Activated T-cell treated with anti-CD3 and anti-CD28 coated beads, Interleukin-2, amount 50 U/mL, for 4 hours (primary cell): ENCODE results near the gene LMNA. TPM values are rescaled to one million over a fixed set of nuclear protein-coding genes. Genes with fewer than 3 reads are reported as not detected.
"Not testable (repeated sequence)": the region's sequence is repeated elsewhere in the genome, so short reads cannot be mapped to it uniquely, and the experiment has no call there.

Experiments
- ATAC-seq, 2 donors: fragments of 200-7000 bp; cut with Tn5 transposase; one replicate each; pipeline ENCODE4 v1.10.0; 2021
- DNase-seq: peaks from one replicate; pipeline ENCODE4 v3.0.0-alpha.2; 2020
- H3K27me3 Mint-ChIP-seq: one replicate; pipeline ENCODE4 v1.8.0; 2021; ENCODE audit warnings: low read depth, mixed read lengths
- H3K36me3 Mint-ChIP-seq: one replicate; pipeline ENCODE4 v1.8.0; 2022; ENCODE audit warnings: mixed read lengths; ENCODE audit not compliant: insufficient read depth
- H3K4me1 Mint-ChIP-seq: one replicate; pipeline ENCODE4 v1.8.0; 2021; ENCODE audit warnings: low read depth, mixed read lengths
- H3K4me3 Mint-ChIP-seq: one replicate; pipeline ENCODE4 v1.8.0; 2021; ENCODE audit warnings: mild to moderate bottlenecking, moderate library complexity, mixed read lengths
- H3K9me3 Mint-ChIP-seq: one replicate; pipeline ENCODE4 v1.8.0; 2021; ENCODE audit warnings: mixed read lengths
- total RNA-seq, 3 donors: library from RNA; stranded (reverse); gene quantifications; one replicate each; pipeline ENCODE4 v1.2.1, GENCODE V29; 2021

The LMNA gene
- total RNA-seq: 100 to 1,000 TPM; 113 to 162 (median 124) TPM

GRCh38 chr1:156114101-156114918, at the start of gene LMNA:
TSS of gene LMNA (plus strand) at chr1:156114711. CDS start at chr1:156114919, 208 bp downstream.
- H3K4me1 Mint-ChIP-seq: peaks cover 35% of the 10 kb centered on the region
- peaks cover 5% of the 10 kb centered on the region for H3K36me3 Mint-ChIP-seq
- peaks cover 5% of the 10 kb centered on the region for H3K27me3 Mint-ChIP-seq
- no peaks in the 10 kb centered on the region for H3K9me3 Mint-ChIP-seq
- peak within 1 kb of the TSS; percentile 92 for H3K4me3 Mint-ChIP-seq
- ATAC-seq: peak; percentile 90 to 92
- DNase-seq: peak; percentile 74

GRCh38 chr1:156065212-156065611, 49.3 kb upstream of the LMNA start:
- H3K4me1 Mint-ChIP-seq: peaks cover 9% of the 10 kb centered on the region
- no peaks in the 10 kb centered on the region for H3K36me3 Mint-ChIP-seq
- H3K9me3 Mint-ChIP-seq: no peaks in the 10 kb centered on the region
- no peaks in the 10 kb centered on the region for H3K27me3 Mint-ChIP-seq
- ATAC-seq: peak; percentile 20 to 48
- DNase-seq: no peak
- H3K4me3 Mint-ChIP-seq: no peak overlapping the region

GRCh38 chr1:156065871-156066270, 48.6 kb upstream of the LMNA start:
- Mint-ChIP-seq H3K4me3 (no peak overlapping the region), H3K4me1 (peaks cover 9% of the 10 kb centered on the region), H3K27me3 (no peaks in the 10 kb centered on the region), H3K9me3 (no peaks in the 10 kb centered on the region), H3K36me3 (no peaks in the 10 kb centered on the region)
- DNase-seq (no peak), ATAC-seq (no peak)

DNA sequence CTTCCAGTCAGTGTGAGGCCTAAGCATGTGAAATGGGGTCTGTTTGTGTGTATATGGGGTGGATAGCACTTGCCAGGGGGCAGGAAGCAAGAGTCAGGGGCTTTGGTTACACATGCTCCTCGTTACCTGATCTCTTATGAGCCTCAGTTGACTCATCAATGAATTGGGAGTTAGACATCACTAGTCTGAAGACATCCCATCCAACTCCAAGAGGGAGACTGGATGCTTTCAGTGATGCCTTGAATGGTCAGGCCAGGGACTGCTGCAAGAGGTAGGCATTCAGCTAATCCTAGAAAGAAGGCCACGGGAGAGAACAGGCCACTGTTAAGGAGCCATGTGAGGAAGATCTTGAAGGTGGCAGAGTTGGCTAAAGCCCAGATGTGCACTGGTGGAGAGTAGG, 47.2 kb upstream of the LMNA start:
- no peak for ATAC-seq
- DNase-seq: no peak
- H3K4me3 Mint-ChIP-seq: no peak overlapping the region
- H3K36me3 Mint-ChIP-seq: no peaks in the 10 kb centered on the region
- H3K27me3 Mint-ChIP-seq: no peaks in the 10 kb centered on the region
- peaks cover 8% of the 10 kb centered on the region for H3K4me1 Mint-ChIP-seq
- H3K9me3 Mint-ChIP-seq: no peaks in the 10 kb centered on the region

- no peaks in the 10 kb centered on the region for H3K27me3 Mint-ChIP-seq
- H3K4me3 Mint-ChIP-seq: no peak overlapping the region
- no peaks in the 10 kb centered on the region for H3K36me3 Mint-ChIP-seq
- ATAC-seq (no peak), DNase-seq (no peak)
- no peaks in the 10 kb centered on the region for H3K9me3 Mint-ChIP-seq
- peaks cover 8% of the 10 kb centered on the region for H3K4me1 Mint-ChIP-seq
Observed at GRCh38 chr1:156069490-156070455, 44.7 kb upstream of the LMNA start.

DNA sequence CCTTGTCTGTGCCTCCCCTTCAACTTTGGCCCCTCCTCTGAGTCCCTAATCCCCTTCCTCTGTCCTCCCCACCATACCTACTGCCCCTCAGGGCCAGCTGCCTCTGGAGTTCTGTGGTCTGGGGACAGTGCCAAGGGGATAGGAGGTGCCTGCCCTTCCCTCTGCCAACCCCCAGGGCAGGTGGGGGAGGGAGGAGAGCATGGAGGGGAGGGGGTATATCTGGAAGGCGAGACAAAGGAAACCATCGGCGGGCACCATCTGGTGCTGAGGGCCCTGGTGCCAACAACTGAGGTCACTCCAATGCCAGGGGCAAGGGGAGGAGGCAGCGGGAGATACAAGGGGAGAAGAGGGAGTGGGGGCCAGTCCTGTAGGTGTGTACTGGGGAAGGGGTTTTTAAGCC, 44.0 kb upstream of the LMNA start:
- Mint-ChIP-seq H3K4me1 (peaks cover 2% of the 10 kb centered on the region), H3K36me3 (no peaks in the 10 kb centered on the region), H3K27me3 (no peaks in the 10 kb centered on the region), H3K9me3 (no peaks in the 10 kb centered on the region), H3K4me3 (no peak overlapping the region)
- no peak for ATAC-seq
- no peak for DNase-seq

- H3K4me3 Mint-ChIP-seq, H3K9me3 Mint-ChIP-seq, H3K27me3 Mint-ChIP-seq: not testable (repeated sequence)
Observed at GRCh38 chr1:156071332-156071816, 43.1 kb upstream of the LMNA start.

DNA sequence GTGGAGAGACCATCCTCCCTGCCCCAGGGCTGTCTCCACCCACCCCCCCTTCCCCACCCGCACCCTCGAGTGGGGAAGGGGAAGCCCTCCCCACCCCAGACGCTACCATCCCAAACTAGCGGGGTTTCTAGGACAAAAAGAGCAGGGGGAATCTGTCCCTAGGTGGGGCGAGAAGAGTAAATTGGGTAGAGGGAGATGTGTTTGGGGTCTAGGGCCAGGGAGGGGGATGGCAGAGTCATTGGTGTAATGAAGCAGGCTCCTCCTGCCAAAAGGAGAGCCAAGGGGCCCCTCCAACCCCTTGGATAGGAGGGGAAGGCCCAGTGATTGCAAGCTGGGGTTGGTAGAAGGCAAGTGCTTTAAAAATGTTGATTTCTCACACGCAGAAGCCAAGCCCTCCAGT, 42.3 kb upstream of the LMNA start:
- no peak for ATAC-seq
- H3K4me3 Mint-ChIP-seq: no peak overlapping the region
- H3K36me3 Mint-ChIP-seq: no peaks in the 10 kb centered on the region
- no peaks in the 10 kb centered on the region for H3K27me3 Mint-ChIP-seq
- no peaks in the 10 kb centered on the region for H3K9me3 Mint-ChIP-seq
- no peaks in the 10 kb centered on the region for H3K4me1 Mint-ChIP-seq
- no peak for DNase-seq

More at GRCh38 chr1:156071332-156071816, 43.1 kb upstream of the LMNA start:
- not testable (repeated sequence) for ATAC-seq, H3K4me1 Mint-ChIP-seq, H3K36me3 Mint-ChIP-seq, DNase-seq

GRCh38 chr1:156073110-156073687, 41.3 kb upstream of the LMNA start:
- no peak overlapping the region for H3K4me3 Mint-ChIP-seq
- no peak for ATAC-seq
- no peaks in the 10 kb centered on the region for H3K9me3 Mint-ChIP-seq
- H3K4me1 Mint-ChIP-seq: no peaks in the 10 kb centered on the region
- no peaks in the 10 kb centered on the region for H3K36me3 Mint-ChIP-seq
- no peak for DNase-seq
- H3K27me3 Mint-ChIP-seq: no peaks in the 10 kb centered on the region

DNA sequence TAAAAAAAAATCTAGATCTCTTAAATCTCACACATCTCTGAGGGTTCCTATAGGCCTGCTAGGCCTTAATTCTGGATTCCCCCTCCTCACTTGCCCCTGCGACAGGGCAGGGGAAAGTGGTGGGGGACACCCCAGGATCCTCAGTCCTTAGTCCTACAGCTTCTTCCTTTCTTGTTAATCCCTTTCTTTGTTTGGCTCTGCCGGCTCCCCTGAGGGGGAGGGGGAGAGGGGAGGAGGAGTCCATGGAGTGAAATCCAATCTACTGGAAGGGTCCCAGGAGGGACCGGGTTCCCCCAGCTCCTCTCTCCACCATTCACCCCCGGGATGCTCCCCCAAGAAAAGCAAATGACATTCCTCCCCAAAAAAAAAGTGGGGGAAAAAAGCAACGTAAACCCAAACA, 40.8 kb upstream of the LMNA start:
- no peak overlapping the region for H3K4me3 Mint-ChIP-seq
- H3K27me3 Mint-ChIP-seq: no peaks in the 10 kb centered on the region
- no peak for DNase-seq
- H3K9me3 Mint-ChIP-seq: no peaks in the 10 kb centered on the region
- no peak for ATAC-seq
- no peaks in the 10 kb centered on the region for H3K4me1 Mint-ChIP-seq
- no peaks in the 10 kb centered on the region for H3K36me3 Mint-ChIP-seq

DNA sequence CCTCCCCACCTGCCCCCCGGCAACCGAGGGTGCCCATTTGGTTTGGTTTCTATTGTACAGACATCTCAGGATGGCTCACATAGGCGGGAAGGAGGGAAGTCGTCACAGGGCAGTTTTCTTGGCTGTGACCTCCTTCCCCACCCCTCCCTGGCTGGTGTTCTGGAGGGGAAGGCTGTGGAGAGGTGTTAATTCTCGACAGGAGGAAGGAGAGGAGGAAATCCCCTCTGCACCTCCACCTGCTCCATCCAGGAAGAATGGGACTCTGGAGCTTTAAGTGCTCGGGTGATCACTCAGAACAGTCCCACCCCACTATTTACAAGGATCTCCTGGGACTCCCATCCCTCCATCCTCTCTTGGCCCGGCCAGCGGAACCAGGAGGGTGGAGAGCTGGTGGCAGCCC, 39.9 kb upstream of the LMNA start:
- ATAC-seq (no peak), DNase-seq (no peak)
- Mint-ChIP-seq H3K9me3 (no peaks in the 10 kb centered on the region), H3K36me3 (no peaks in the 10 kb centered on the region), H3K4me1 (no peaks in the 10 kb centered on the region), H3K27me3 (no peaks in the 10 kb centered on the region), H3K4me3 (no peak overlapping the region)

DNA sequence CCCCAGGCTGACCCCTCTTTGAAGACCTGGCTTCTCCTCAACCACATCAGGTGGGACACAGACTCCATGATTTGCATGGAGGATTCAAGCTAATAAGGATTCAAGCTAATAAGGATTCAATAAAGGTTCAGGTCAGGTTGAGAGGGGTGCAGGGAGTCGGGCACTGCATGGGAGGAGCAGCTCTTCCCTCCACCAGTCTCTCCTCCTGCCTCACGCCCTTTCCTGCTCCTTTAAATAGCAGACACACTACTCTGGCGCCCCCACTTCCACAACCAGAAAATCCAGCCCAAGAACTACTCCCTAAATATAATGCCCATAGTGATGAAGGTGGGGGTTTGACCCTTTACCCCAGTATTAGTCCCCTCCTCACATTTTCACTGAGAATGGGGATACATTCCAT, 39.3 kb upstream of the LMNA start:
- no peak overlapping the region for H3K4me3 Mint-ChIP-seq
- DNase-seq: no peak
- no peaks in the 10 kb centered on the region for H3K27me3 Mint-ChIP-seq
- no peaks in the 10 kb centered on the region for H3K9me3 Mint-ChIP-seq
- no peaks in the 10 kb centered on the region for H3K4me1 Mint-ChIP-seq
- H3K36me3 Mint-ChIP-seq: no peaks in the 10 kb centered on the region
- ATAC-seq: no peak

DNA sequence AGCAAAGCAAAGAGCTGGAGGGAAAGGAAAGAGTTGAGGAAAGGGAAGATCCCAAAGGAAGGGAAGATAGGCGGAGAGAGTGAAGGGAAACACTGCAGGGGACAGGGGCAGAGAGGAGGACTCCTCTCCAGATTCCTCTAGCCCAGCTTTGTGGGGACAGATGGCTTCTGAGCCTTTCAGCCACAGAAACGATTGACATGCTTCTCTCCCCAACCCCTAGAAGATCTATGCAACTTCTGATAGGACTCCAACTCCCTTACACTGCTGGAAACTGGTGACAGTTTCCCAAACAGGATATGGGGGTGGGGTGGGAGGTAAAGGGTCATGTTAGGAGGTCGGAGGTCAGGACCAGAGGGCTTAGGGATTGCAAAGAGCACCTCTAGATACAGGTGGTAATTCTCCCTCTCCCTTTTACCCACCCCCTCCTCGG, 38.7 kb upstream of the LMNA start:
- DNase-seq (no peak), ATAC-seq (no peak)
- Mint-ChIP-seq H3K4me3 (no peak overlapping the region), H3K4me1 (no peaks in the 10 kb centered on the region), H3K36me3 (no peaks in the 10 kb centered on the region), H3K27me3 (no peaks in the 10 kb centered on the region), H3K9me3 (no peaks in the 10 kb centered on the region)
